Chondrocyte (in vitro differentiated cells): ENCODE results near the gene SDK2. TPM values are rescaled to one million over a fixed set of nuclear protein-coding genes. Genes with fewer than 3 reads are reported as not detected.

ENCODE experiments used
- DNase-seq: peaks from one replicate; pipeline ENCODE4 v3.0.0; 2021; ENCODE audit warnings: mixed read lengths, low spot score
- H3K27ac Mint-ChIP-seq: one replicate; pipeline ENCODE4 v1.8.0; 2021; ENCODE audit warnings: mild to moderate bottlenecking, moderate library complexity, mixed read lengths; ENCODE audit not compliant: unreplicated experiment
- H3K27me3 Mint-ChIP-seq: 2 replicates; pipeline ENCODE4 v1.8.0; 2021; ENCODE audit warnings: low read depth, mixed read lengths
- H3K36me3 Mint-ChIP-seq: 2 replicates; pipeline ENCODE4 v1.8.0; 2021; ENCODE audit warnings: low read depth, mixed read lengths
- H3K4me1 Mint-ChIP-seq: 2 replicates; pipeline ENCODE4 v1.8.0; 2021; ENCODE audit warnings: low read depth, mild to moderate bottlenecking, mixed read lengths
- H3K4me3 Mint-ChIP-seq: one replicate; pipeline ENCODE4 v1.8.0; 2021; ENCODE audit warnings: mild to moderate bottlenecking, moderate library complexity, mixed read lengths; ENCODE audit not compliant: unreplicated experiment
- H3K9me3 Mint-ChIP-seq: 2 replicates; pipeline ENCODE4 v1.8.0; 2021; ENCODE audit warnings: low read depth, mixed read lengths
- CTCF ChIP-seq: fragments of 200-600 bp; sonication (generic); IDR thresholded peaks from 2 replicates; pipeline ENCODE4 v1.5.0; 2021; ENCODE audit warnings: antibody characterized with exemption, mild to moderate bottlenecking, moderate library complexity
- total RNA-seq: library from RNA; stranded (reverse); gene quantifications from 3 replicates; pipeline ENCODE4 v1.2.1, GENCODE V29; 2021

SDK2 gene
- total RNA-seq, 1 donor from 2014 or later, result 15.8 TPM

- no peaks in the 10 kb centered on the region for H3K4me1 Mint-ChIP-seq
- DNase-seq, result no peak
- H3K27ac Mint-ChIP-seq, result no peak overlapping the region
- H3K36me3 Mint-ChIP-seq, result peaks cover 11% of the 10 kb centered on the region
- no peak overlapping the region for H3K4me3 Mint-ChIP-seq
- no peak for TF ChIP-seq CTCF
- H3K9me3 Mint-ChIP-seq, result peaks cover 6% of the 10 kb centered on the region
- H3K27me3 Mint-ChIP-seq, result no peaks in the 10 kb centered on the region
Observed at GRCh38 chr17:73452009-73452408, 192.2 kb downstream of the SDK2 start.

- Mint-ChIP-seq H3K27me3 (no peaks in the 10 kb centered on the region), H3K9me3 (no peaks in the 10 kb centered on the region), H3K4me3 (no peak overlapping the region), H3K36me3 (peaks cover 5% of the 10 kb centered on the region), H3K4me1 (no peaks in the 10 kb centered on the region), H3K27ac (no peak overlapping the region)
- TF ChIP-seq CTCF, result no peak
- DNase-seq, result no peak
Observed at GRCh38 chr17:73447319-73447718, 196.9 kb downstream of the SDK2 start.

GRCh38 chr17:73446617-73447016 is 197.6 kb downstream of the SDK2 start:
- no peak for TF ChIP-seq CTCF
- H3K9me3 Mint-ChIP-seq, result no peaks in the 10 kb centered on the region
- no peaks in the 10 kb centered on the region for H3K27me3 Mint-ChIP-seq
- peaks cover 3% of the 10 kb centered on the region for H3K36me3 Mint-ChIP-seq
- H3K4me3 Mint-ChIP-seq, result no peak overlapping the region
- no peaks in the 10 kb centered on the region for H3K4me1 Mint-ChIP-seq
- DNase-seq, result no peak
- no peak overlapping the region for H3K27ac Mint-ChIP-seq

GRCh38 chr17:73445466-73445865 is 198.8 kb downstream of the SDK2 start:
- Mint-ChIP-seq H3K9me3 (no peaks in the 10 kb centered on the region), H3K36me3 (peaks cover under 1% of the 10 kb centered on the region), H3K4me3 (no peak overlapping the region), H3K27me3 (no peaks in the 10 kb centered on the region), H3K4me1 (no peaks in the 10 kb centered on the region), H3K27ac (no peak overlapping the region)
- no peak for DNase-seq
- no peak for TF ChIP-seq CTCF

GRCh38 chr17:73444021-73444420 is 200.2 kb downstream of the SDK2 start:
- Mint-ChIP-seq H3K4me1 (no peaks in the 10 kb centered on the region), H3K9me3 (no peaks in the 10 kb centered on the region), H3K4me3 (no peak overlapping the region), H3K27ac (no peak overlapping the region), H3K36me3 (peaks cover 2% of the 10 kb centered on the region), H3K27me3 (no peaks in the 10 kb centered on the region)
- no peak for DNase-seq
- no peak for TF ChIP-seq CTCF
